HG02852 (cell line): ENCODE results near the gene UBXN7.
"Not testable (repeated sequence)": the region's sequence is repeated elsewhere in the genome, so short reads cannot be mapped to it uniquely, and the experiment has no call there.

Experiments used
- ATAC-seq: cut with Tn5 transposase; IDR thresholded peaks from one replicate; pipeline ENCODE4 v1.9.1; 2021; ENCODE audit warnings: mild to moderate bottlenecking, moderate library complexity; ENCODE audit not compliant: unreplicated experiment

The UBXN7 gene

DNA sequence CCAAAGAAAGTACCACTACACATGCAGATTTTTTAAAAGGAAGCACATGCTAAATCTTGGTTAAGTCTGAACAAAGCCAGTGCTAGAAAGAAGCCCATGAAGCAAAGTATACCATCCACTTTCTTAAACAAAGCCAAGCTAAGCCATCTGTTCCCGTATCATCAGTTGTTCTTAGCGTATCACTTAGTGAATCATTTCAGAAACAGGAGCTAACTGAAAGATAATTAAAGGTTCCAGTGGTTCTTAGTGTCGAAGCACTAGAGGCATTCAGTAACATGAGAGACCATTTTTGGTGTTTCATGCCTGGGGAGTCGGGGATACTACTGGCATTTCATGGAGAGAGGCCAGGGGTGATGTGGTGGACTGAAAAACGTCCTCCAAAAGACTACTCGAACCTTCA, 12.8 kb downstream of the UBXN7 start:
- no peak for ATAC-seq

DNA sequence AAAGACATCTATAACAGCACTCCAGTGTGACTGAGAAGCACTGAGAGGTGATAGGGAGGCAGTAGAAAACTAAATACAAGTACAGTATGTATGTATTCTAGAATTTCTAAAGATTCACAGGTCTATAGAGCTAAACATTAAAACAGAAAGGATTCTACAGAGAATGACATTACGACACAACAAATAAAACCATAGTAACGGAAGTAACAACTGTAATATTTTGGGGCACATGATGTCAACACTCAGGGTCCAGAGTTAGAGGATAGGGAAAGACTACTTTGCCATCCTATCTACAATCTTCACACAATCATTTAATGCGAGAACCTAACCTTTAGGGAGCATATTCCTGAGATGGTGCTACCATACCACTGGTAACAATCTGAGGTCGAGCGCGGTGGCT, 13.6 kb downstream of the UBXN7 start:
- no peak for ATAC-seq

DNA sequence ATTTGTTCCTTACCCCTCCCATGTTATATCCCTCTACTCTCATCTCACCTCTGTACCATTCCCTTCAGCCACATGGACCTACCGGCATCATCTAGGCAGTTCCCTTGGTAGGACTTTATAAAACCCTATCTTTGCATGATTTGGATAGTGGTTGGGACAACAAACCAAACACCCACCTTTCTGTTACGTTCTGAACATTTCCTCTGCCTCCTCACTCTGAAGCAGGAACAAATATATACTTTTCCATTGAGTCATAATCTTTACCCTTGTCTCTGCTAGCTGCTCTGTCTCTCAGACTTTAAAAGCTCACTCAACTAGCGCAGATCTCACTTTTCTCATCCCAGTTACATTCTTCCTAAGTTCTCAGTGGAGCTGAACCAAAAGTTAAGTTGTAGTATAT, 17.8 kb downstream of the UBXN7 start:
- no peak for ATAC-seq

DNA sequence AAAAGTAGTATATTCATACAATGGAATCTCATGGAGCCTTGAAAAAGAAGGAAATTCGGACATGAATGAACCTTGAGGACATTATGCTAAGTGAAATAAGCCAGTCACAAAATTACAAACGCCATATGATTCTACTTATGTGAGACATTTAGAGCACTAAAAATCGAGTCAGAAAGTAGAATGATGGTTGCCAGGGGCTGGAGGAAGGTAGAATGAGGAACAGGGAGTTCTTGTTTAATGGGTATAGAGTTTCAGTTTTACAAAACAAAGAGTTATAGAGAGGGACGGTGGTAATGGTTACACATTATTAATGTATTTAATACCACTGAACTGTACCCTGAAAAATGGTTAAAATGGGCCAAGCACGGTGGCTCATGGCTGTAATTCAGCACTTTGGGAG, 19.5 kb downstream of the UBXN7 start:
- ATAC-seq = no peak

DNA sequence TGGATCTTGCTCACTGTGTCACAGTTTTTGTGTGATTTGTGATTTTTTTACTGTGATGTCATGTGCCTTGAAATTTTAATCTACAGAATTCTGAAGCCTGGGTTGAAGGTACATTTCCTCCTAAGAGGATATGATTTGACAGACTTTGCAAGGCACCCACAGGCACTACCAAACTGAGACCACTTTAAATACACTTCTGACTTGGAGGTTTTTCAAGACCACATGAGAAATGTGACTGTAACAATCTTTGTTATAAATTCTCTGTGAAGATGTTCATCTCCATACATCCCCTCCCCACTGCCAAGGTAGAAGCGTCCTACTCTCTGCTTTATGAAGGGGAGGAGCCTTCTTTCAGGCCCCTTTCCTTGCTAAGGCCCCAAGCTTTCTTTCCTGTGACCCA, 22.8 kb downstream of the UBXN7 start:
- ATAC-seq = no peak

DNA sequence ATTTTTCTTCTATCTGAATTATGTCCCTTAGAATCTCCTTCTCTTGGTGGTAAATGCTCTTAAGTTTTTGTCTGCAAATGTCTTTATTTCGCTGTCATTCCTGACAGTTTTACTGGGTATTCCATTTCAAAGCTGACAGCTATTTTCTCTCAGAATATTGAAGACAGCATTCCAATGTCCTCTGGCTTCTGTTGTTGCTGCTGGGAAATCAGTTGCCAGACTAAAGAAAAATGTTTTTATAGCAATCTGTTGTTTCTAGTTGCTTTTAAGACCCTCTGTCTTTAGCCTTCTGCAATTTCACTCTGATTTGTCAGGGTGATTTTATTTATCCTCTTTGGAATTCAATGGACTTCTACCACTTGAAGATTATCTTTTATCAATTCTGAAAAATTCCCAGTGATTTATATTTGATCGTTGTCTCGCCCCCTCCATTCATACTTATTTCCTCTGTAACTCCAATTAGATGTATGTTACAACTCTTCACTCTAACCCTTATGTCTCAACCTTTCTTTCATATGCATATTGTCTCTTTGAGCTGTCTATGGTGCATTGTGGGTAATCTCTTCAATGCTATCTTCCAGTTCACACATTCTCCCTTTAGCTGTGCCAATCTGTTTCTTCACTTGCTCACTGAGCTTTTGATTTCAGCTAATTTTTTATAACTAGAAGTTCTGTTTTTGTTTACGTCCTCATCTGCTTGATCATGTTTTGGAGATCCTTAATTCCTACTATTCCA, 23.5 kb downstream of the UBXN7 start:
- no peak for ATAC-seq

DNA sequence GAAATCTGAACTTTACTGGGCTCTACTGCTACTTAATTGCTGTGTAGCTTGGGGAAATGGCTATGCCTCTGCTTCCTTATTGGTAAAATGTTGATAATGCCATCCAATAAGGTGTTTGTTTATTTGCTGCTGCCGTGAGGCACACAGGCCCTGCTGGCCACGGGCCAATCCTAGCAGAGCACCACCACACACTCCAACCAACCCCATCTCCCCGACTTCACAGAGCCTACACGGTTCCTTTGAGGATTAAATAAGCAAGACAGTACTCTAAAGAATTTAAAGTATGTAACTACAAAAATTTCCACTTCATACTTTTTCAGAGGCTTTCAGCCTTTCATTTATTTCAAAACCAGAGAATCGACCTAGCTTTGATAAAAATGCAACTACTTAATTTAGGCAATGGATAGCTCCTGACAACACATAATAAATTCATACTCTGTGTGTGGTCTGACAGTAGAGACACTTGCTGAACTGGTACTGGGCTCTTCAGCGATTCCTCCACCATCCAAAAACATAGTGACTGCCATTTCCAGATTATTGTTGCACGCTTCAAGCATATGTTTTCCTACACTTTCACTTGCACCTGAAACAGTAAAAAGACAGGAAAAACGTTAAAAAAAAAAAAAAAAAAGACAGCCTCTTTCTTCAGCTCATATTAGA, 25.3 kb downstream of the UBXN7 start:
- ATAC-seq = no peak

DNA sequence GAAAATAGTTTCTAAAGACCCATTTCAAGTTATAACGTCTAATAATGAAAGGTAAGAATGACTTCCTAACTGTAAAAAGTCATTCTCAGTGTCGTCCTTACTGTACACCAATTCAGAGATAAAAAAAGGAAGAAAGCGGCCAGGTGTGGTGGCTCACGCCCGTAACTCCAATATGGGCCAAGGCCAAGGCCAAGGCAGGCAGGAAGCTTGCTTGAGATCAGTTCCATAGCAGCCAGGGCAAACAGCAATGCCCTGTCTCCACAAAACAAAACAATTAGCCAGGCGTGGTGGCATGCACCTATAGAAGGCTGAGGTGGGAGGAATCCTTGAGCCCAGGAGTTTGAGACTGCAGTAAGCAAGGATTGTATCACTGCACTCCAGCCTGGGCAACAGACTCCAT, 31.9 kb downstream of the UBXN7 start:
- ATAC-seq = no peak

DNA sequence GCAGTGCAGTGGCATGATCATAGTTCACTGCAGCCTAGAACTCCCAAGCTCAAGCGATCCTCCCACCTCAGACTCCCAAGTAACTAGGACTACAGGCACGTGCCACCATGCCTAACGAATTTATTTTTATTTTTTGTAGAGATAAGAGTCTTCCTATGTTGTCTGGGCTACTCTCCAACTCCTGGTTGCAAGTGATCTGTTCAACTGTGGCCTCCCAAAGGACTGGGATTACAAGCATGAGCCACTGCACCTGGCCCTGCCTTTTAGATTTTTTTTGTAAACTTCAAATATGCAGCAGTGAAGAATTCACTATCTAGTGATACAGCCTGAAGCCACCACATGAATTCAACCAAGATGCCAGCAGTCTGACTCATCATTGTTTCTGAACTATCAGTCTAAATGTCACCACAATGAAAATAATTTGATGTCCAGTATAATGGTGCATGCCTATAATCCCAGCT, 32.7 kb downstream of the UBXN7 start:
- no peak for ATAC-seq

DNA sequence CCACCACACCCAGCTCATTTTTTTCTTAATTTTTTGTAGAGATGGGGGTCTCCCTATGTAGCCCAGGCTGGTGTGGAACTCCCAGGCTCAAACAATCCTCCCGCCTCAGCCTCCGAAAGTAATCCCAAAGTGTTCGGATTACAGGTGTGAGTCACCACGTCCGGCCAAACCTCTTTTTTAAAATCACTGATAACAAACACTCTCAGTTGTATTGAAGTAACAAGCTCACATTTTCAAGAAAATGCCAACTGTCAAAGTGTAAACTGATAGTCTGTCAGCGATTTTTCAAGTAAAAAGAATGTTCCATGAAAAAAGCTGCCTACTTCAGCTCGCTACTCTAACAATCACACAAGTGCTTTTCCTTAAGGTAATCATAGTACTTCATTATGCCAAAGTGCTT, 33.4 kb downstream of the UBXN7 start:
- no peak for ATAC-seq

DNA sequence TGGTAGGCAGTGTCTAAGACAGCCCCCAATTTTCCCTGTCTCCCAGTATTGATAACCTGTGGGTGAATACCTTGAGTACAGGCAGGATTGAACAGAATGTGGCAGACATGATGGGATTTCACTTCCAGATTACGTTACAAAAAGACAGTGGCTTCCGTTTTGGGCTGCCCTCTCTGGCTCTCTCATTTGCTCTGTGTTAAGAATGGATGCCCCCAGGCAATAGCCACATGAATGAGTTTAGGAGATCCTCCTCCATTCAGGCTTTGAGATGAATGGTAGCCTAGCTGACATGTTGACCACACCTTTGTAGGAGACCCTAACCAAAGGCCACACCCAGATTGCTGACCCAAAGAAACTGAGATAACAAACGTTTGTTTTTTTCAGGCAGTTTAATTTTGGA, 34.3 kb downstream of the UBXN7 start:
- no peak for ATAC-seq

DNA sequence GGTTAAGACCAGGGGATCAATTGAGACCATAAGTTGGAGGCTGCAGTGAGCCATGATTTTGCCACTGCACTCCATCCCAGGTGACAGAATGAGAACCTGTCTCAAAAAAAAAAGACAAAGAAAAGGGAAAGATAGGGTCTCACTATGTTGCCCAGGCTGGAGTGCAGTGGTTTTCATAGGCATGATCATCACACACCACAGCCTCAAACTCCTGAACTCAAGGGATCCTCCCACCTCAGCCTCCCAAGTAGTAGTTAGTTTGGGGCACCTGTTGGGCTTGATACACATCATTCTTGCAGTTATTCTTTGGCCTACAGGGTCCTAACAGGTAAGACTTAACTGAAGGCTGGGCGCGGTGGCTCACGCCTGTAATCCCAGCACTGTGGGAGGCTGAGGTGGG, 42.1 kb downstream of the UBXN7 start:
- no peak for ATAC-seq

DNA sequence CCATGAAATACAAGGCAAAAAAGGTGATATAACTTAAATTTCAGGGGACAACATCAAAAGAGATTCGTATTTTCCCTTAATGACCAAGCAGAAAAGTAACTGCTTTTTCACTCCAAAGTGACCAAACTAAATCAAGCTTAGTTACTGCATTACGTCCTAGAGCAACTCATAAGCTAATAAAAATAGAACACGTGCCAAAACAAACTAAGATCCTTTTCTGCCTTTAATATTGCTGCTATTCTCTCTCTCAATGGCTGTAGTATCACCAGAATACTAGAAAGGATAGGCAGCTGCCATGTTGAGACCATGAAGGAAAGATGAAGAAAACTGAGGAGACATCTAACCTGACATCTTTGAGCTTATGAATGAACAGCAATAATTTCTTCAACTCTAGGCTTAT, 43.3 kb downstream of the UBXN7 start:
- ATAC-seq = no peak

DNA sequence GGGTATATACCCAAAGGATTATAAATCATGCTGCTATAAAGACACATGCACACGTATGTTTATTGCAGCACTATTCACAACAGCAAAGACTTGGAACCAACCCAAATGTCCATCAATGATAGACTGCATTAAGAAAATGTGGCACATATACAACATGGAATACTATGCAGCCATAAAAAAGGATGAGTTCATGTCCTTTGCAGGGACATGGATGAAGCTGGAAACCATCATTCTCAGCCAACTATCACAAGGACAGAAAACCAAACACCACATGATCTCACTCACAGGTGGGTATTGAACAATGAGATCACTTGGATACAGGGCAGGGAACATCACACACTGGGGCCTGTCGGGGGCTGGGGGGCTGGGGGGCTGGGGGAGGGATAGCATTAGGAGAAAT, 44.3 kb downstream of the UBXN7 start:
- not testable (repeated sequence) for ATAC-seq

DNA sequence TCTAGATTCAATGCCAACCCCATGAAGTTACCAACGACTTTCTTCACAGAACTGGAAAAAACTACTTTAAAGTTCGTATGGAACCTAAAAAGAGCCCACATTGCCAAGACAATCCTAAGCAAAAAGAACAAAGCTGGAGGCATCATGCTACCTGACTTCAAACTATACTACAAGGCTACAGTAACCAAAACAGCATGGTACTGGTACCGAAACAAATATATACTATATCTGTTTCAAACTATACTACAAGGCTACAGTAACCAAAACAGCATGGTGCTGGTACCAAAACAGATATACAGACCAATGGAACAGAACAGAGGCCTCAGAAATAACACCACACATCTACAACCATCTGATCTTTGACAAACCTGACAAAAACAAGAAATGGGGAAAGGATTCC, 45.4 kb downstream of the UBXN7 start:
- not testable (repeated sequence) for ATAC-seq

DNA sequence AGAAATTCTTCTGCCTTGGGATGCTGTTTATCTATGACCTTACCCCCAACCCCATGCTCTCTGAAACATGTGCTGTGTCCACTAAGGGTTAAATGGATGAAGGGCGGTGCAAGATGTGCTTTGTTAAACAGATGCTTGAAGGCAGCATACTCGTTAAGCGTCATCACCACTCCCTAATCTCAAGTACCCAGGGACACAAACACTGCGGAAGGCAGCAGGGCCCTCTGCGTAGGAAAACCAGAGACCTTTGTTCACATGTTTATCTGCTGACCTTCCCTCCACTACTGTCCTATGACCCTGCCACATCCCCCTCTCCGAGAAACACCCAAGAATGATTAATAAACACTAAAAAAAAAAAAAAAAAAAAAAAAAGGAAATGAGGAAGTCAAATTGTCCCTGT, 46.2 kb downstream of the UBXN7 start:
- ATAC-seq = not testable (repeated sequence)

DNA sequence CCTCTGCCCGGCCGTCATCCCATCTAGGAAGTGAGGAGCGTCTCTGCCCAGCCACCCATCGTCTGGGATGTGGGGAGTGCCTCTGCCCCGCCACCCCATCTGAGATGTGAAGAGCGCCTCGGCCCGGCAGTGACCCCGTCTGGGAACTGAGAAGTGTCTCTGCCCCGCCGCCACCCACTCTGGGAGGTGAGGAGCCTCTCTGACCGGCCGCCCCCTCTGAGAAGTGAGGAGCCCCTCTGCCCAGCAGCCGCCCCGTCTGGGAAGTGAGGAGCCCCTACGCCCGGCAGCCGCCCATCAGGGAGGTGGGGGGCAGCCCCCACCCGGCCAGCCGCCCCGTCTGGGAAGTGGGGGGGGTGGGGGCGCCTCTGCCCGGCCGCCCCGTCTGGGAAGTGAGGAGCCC, 46.8 kb downstream of the UBXN7 start:
- not testable (repeated sequence) for ATAC-seq

DNA sequence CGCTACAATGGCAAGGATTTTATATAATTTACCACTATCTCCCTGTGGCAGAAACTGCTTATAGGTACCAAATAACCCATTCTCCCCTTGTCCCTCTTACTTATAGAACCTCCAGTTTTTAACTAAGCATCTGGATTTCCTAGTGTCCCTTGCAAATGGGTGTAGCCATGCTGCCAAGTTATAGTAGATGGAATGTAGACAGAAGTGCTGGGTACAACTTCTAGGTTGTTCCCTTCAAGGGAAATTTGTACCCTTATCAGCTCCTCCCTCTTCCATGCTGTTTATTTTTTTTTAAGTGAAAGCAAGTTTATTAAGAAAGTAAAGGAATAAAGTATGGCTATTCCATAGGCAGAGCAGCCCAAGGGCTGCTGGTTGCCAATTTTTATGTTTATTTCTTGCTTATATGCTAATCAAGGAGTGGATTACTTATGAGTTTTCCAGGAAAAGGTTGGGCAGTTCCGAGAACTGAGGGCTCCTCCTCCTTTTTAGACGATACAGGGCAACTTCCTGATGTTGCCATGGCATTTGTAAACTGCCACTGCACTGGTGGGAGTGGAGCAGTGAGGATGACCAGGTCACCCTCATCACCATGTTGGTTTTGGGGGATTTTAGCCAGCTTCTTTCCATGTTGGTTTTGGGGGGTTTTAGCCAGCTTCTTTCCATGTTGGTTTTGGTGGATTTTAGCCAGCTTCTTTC, 53.9 kb downstream of the UBXN7 start:
- no peak for ATAC-seq

DNA sequence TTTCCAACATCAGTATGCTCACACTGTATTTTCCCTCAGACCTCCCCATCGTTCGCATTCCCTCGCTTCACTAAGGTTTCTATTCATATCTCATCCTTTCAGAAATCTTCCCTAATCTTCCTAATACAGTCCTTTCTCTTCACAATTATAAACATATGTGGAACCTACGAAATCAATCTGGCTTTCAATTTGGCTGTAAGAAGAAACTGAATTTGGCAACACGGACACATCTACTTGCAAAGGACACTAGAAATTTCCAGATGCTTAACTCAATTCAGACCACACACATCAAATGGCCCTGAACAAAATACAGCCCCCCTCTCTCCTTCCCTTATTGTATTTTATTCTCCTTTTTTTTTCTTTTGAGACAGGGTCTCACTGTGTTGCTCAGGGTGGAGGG, 54.9 kb downstream of the UBXN7 start:
- ATAC-seq = no peak

DNA sequence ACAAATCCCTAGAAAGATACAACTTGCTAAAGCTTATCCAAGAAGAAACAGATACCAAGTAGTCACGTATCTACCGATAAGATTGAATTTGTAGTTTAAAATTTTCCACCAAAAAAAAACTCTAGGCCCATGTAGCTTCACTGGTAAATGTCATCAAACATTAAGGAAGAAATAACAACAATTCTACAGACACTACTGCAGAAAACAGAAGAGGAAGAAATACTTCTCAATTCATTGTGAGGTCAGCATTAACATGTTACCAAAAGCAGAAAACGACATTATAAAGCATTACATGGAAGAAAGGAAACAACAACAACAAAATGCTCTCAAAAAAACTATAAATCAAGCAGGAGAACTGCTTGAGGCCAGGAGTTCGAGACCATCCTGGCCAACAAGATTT, 66.5 kb downstream of the UBXN7 start:
- no peak for ATAC-seq

DNA sequence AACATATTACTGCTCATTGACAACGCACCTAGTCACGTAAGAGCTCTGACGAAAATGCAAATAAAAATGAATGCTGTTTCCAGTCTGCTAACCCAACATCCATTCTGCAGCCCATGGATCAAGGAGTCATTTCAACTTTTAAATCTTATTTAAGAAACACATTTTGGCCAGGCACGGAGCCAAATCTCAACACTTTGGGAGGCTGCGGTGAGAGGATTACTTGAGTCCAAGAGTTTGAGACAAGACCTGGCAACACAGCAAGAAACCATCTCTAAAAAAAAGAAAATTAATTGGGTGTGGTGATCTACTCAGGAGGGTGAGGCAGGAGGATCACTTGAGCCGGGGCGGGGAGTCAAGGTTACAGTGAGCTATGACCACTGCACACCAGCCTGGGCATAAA, 71.6 kb downstream of the UBXN7 start:
- no peak for ATAC-seq

DNA sequence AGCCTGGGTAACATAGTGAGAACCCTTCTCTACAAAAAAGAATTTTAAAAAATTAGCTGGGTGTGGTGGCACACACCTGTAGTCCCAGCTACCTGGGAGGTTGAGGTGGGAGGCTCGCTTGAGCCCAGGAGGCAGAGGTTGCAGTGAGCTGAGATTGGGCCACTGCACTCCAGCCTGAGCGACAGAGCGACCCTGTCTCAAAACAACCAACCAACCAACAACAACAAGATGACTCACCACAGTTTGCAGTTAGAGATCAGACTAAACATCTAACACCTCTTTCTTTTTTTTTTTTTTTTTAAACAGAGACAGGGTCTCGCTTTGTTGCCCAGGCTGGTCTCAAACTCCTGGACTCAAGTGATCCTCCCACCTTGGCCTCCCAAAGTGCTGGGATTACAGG, 73.7 kb downstream of the UBXN7 start:
- ATAC-seq = not testable (repeated sequence)
